ENCODE results near the gene CALML5.

CALML5 gene

GRCh38 chr10:5500910-5501309 is 1.5 kb upstream of the CALML5 start:
- DNase-seq (ENCODE audit: low read depth in 2 of 2) = no peak

- no peak for DNase-seq (ENCODE audit: low read depth in 2 of 2)
Measured at GRCh38 chr10:5500162-5500670, 846 bp upstream of the CALML5 start.

- DNase-seq (ENCODE audit: low read depth in 2 of 2) = no peak
Measured at GRCh38 chr10:5498791-5499492, 428 bp downstream of the CALML5 start.

- no peak for DNase-seq (ENCODE audit: low read depth in 2 of 2)
Measured at GRCh38 chr10:5497948-5498730, 1.2 kb downstream of the CALML5 start.

GRCh38 chr10:5497289-5497688 is 2.1 kb downstream of the CALML5 start:
- no peak for DNase-seq (ENCODE audit: low read depth in 2 of 2)

- DNase-seq (ENCODE audit: low read depth in 2 of 2) = no peak
Measured at GRCh38 chr10:5496261-5497250, 2.8 kb downstream of the CALML5 start.

- no peak for DNase-seq (ENCODE audit: low read depth in 2 of 2)
Measured at GRCh38 chr10:5494611-5495010, 4.8 kb downstream of the CALML5 start.

GRCh38 chr10:5493691-5494090 is 5.7 kb downstream of the CALML5 start:
- DNase-seq (ENCODE audit: low read depth in 2 of 2) = no peak

GRCh38 chr10:5492929-5493576 is 6.3 kb downstream of the CALML5 start:
- DNase-seq (ENCODE audit: low read depth in 2 of 2) = no peak

- no peak for DNase-seq (ENCODE audit: low read depth in 2 of 2)
Measured at GRCh38 chr10:5492322-5492855, 7.0 kb downstream of the CALML5 start.

- DNase-seq (ENCODE audit: low read depth in 2 of 2) = no peak
Measured at GRCh38 chr10:5491477-5491876, 7.9 kb downstream of the CALML5 start.

GRCh38 chr10:5490698-5491464 is 8.5 kb downstream of the CALML5 start:
- no peak for DNase-seq (ENCODE audit: low read depth in 2 of 2)

- DNase-seq (ENCODE audit: low read depth in 2 of 2) = no peak
Measured at GRCh38 chr10:5490032-5490431, 9.3 kb downstream of the CALML5 start.

- no peak for DNase-seq (ENCODE audit: low read depth in 2 of 2)
Measured at GRCh38 chr10:5488272-5489161, 10.9 kb downstream of the CALML5 start.

GRCh38 chr10:5486853-5487235 is 12.5 kb downstream of the CALML5 start:
- no peak for DNase-seq (ENCODE audit: low read depth in 2 of 2)

- DNase-seq (ENCODE audit: low read depth in 2 of 2) = no peak
Measured at GRCh38 chr10:5485948-5486852, 13.2 kb downstream of the CALML5 start.

- DNase-seq (ENCODE audit: low read depth in 2 of 2) = no peak
Measured at GRCh38 chr10:5485290-5485689, 14.1 kb downstream of the CALML5 start.

- no peak for DNase-seq (ENCODE audit: low read depth in 2 of 2)
Measured at GRCh38 chr10:5484205-5484604, 15.2 kb downstream of the CALML5 start.
